ENCODE measurements around the gene NINL.

The NINL gene

GRCh38 chr20:25514747-25515340, 70.5 kb downstream of the NINL start:
- no peaks in the 10 kb centered on the region; the same call in 1 of the 2 replicates for H3K36me3 ChIP-seq (ENCODE audit: insufficient read depth, low read length)
- H2AFZ ChIP-seq (ENCODE audit: low read length), result no peak overlapping the region
- 0 out of 2 replicates have a peak, but pooled peaks cover 12% of the 10 kb centered on the region for H3K9me3 ChIP-seq (ENCODE audit: low read length)
- no peaks in the 10 kb centered on the region for H3F3A ChIP-seq (ENCODE audit: insufficient read depth, low read length)
- no peaks in the 10 kb centered on the region for H4K20me1 ChIP-seq (ENCODE audit: insufficient read depth, low read length)
- no peak overlapping the region for H3K27ac ChIP-seq (ENCODE audit: low read depth, low read length, poor library complexity, severe bottlenecking)
- no peak overlapping the region for H3K4me2 ChIP-seq (ENCODE audit: low read length)
- H3K27me3 ChIP-seq (ENCODE audit: insufficient read depth, low read length), result peaks cover 7% of the 10 kb centered on the region; the same call in 1 of the 2 replicates
- no peaks in the 10 kb centered on the region for H3K4me1 ChIP-seq (ENCODE audit: insufficient read depth, low read length, severe bottlenecking)
- no peaks in the 10 kb centered on the region for H3K79me2 ChIP-seq (ENCODE audit: insufficient read depth, low read length)
- TF ChIP-seq EZH2 (IDR thresholded peaks at IDR 0.05; ENCODE audit: borderline replicate concordance, low read length) (no peak), CTCF (IDR thresholded peaks at IDR 0.05; ENCODE audit: low read length) (no peak)
- no peaks in the 10 kb centered on the region for H3K9me2 ChIP-seq (ENCODE audit: low read depth, low read length)
- no peak overlapping the region for H3K4me3 ChIP-seq (ENCODE audit: low read depth, low read length, poor library complexity, severe bottlenecking)
- H3K9ac ChIP-seq (ENCODE audit: low read length), result no peak overlapping the region

- Histone ChIP-seq H3K36me3 (ENCODE audit: insufficient read depth, low read length) (no peaks in the 10 kb centered on the region; the same call in 1 of the 2 replicates), H3K4me1 (ENCODE audit: insufficient read depth, low read length, severe bottlenecking) (no peaks in the 10 kb centered on the region), H3K4me2 (ENCODE audit: low read length) (no peak overlapping the region), H3F3A (ENCODE audit: insufficient read depth, low read length) (no peaks in the 10 kb centered on the region), H3K27me3 (ENCODE audit: insufficient read depth, low read length) (peaks cover 7% of the 10 kb centered on the region; the same call in 1 of the 2 replicates), H3K27ac (ENCODE audit: low read depth, low read length, poor library complexity, severe bottlenecking) (no peak overlapping the region), H3K9me3 (ENCODE audit: low read length) (0 out of 2 replicates have a peak, but pooled peaks cover 12% of the 10 kb centered on the region), H3K9me2 (ENCODE audit: low read depth, low read length) (no peaks in the 10 kb centered on the region), H3K79me2 (ENCODE audit: insufficient read depth, low read length) (no peaks in the 10 kb centered on the region), H4K20me1 (ENCODE audit: insufficient read depth, low read length) (no peaks in the 10 kb centered on the region), H3K9ac (ENCODE audit: low read length) (no peak overlapping the region), H3K4me3 (ENCODE audit: low read depth, low read length, poor library complexity, severe bottlenecking) (no peak overlapping the region), H2AFZ (ENCODE audit: low read length) (no peak overlapping the region)
- TF ChIP-seq CTCF (IDR thresholded peaks at IDR 0.05; ENCODE audit: low read length) (no peak), EZH2 (IDR thresholded peaks at IDR 0.05; ENCODE audit: borderline replicate concordance, low read length) (no peak)
Observed at GRCh38 chr20:25514195-25514594, 71.1 kb downstream of the NINL start.

- no peak overlapping the region for H3K9ac ChIP-seq (ENCODE audit: low read length)
- no peaks in the 10 kb centered on the region for H3F3A ChIP-seq (ENCODE audit: insufficient read depth, low read length)
- TF ChIP-seq EZH2 (IDR thresholded peaks at IDR 0.05; ENCODE audit: borderline replicate concordance, low read length), result no peak
- no peak for TF ChIP-seq CTCF (IDR thresholded peaks at IDR 0.05; ENCODE audit: low read length)
- no peak overlapping the region for H2AFZ ChIP-seq (ENCODE audit: low read length)
- H3K4me3 ChIP-seq (ENCODE audit: low read depth, low read length, poor library complexity, severe bottlenecking), result no peak overlapping the region
- no peaks in the 10 kb centered on the region for H3K79me2 ChIP-seq (ENCODE audit: insufficient read depth, low read length)
- H3K4me1 ChIP-seq (ENCODE audit: insufficient read depth, low read length, severe bottlenecking), result no peaks in the 10 kb centered on the region
- H4K20me1 ChIP-seq (ENCODE audit: insufficient read depth, low read length), result no peaks in the 10 kb centered on the region
- 0 out of 2 replicates have a peak, but pooled peaks cover 12% of the 10 kb centered on the region for H3K9me3 ChIP-seq (ENCODE audit: low read length)
- H3K27ac ChIP-seq (ENCODE audit: low read depth, low read length, poor library complexity, severe bottlenecking), result no peak overlapping the region
- H3K27me3 ChIP-seq (ENCODE audit: insufficient read depth, low read length), result peaks cover 7% of the 10 kb centered on the region; the same call in 1 of the 2 replicates
- no peaks in the 10 kb centered on the region; the same call in 1 of the 2 replicates for H3K36me3 ChIP-seq (ENCODE audit: insufficient read depth, low read length)
- H3K9me2 ChIP-seq (ENCODE audit: low read depth, low read length), result no peaks in the 10 kb centered on the region
- H3K4me2 ChIP-seq (ENCODE audit: low read length), result no peak overlapping the region
Observed at GRCh38 chr20:25512709-25513108, 72.6 kb downstream of the NINL start.

Measured in OCI-LY1 (cell line).